Tibial nerve (tissue), 3 donors: ENCODE data around the gene KCTD14.

Experiments
- POLR2A ChIP-seq, 2 donors: fragments of 450-650 bp; IDR thresholded peaks; one replicate each; pipeline ENCODE4 v1.6.1; 2017; ENCODE audit warnings: antibody characterized with exemption in 2 of 2, mild to moderate bottlenecking in 2 of 2, moderate library complexity in 2 of 2
- TF ChIP-seq, protein P1 (sequence below), 5 experiments: fragments of 200-600 bp in 3 of 5; fragments of 450-650 bp in 2 of 5; sonication (generic) in 3 of 5; IDR thresholded peaks; one replicate each; pipeline ENCODE4 v1.5.1; 2016 to 2019; ENCODE audit warnings: antibody characterized with exemption in 5 of 5, mild to moderate bottlenecking in 3 of 5, moderate library complexity in 2 of 5

- TF ChIP-seq, protein P1, sequence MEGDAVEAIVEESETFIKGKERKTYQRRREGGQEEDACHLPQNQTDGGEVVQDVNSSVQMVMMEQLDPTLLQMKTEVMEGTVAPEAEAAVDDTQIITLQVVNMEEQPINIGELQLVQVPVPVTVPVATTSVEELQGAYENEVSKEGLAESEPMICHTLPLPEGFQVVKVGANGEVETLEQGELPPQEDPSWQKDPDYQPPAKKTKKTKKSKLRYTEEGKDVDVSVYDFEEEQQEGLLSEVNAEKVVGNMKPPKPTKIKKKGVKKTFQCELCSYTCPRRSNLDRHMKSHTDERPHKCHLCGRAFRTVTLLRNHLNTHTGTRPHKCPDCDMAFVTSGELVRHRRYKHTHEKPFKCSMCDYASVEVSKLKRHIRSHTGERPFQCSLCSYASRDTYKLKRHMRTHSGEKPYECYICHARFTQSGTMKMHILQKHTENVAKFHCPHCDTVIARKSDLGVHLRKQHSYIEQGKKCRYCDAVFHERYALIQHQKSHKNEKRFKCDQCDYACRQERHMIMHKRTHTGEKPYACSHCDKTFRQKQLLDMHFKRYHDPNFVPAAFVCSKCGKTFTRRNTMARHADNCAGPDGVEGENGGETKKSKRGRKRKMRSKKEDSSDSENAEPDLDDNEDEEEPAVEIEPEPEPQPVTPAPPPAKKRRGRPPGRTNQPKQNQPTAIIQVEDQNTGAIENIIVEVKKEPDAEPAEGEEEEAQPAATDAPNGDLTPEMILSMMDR (IDR thresholded peaks at IDR 0.05) = no peak
- no peak for TF ChIP-seq POLR2A (IDR thresholded peaks at IDR 0.05)
Measured at GRCh38 chr11:77967121-77967520, 56.0 kb downstream of the KCTD14 start.
